SU-DHL-6 (cell line): ENCODE data around the gene HOXD11.

Experiments
- H2AFZ ChIP-seq: fragments of 200-600 bp; sonication (generic); 2 replicates; pipeline ENCODE4 v1.6.1; 2014; ENCODE audit warnings: low read depth, mild to moderate bottlenecking, moderate library complexity, mixed read lengths, antibody characterized with exemption, low read length; ENCODE audit not compliant: severe bottlenecking
- H3F3A ChIP-seq: fragments of 200-600 bp; shearing (Covaris generic); 2 replicates; pipeline ENCODE4 v1.6.0; 2016; ENCODE audit warnings: antibody characterized with exemption, mild to moderate bottlenecking; ENCODE audit not compliant: insufficient read depth
- H3K27ac ChIP-seq: fragments of 200-600 bp; sonication (generic); 2 replicates; pipeline ENCODE4 v1.5.1; 2016; ENCODE audit warnings: low read depth, mild to moderate bottlenecking, low read length, moderate library complexity, mixed read lengths
- H3K27me3 ChIP-seq: fragments of 200-600 bp; sonication (generic), shearing (Covaris generic); 2 replicates; pipeline ENCODE4 v1.6.0; 2014; ENCODE audit warnings: mild to moderate bottlenecking, low read length
- H3K36me3 ChIP-seq: fragments of 200-600 bp; sonication (generic); 2 replicates; pipeline ENCODE4 v1.6.1; 2014; ENCODE audit warnings: mild to moderate bottlenecking, low read length, mixed read lengths
- H3K4me2 ChIP-seq: fragments of 300-600, 200-600 bp; shearing (Covaris generic), sonication (generic); 2 replicates; pipeline ENCODE4 v1.6.0; 2014; ENCODE audit warnings: low read length, low read depth, mild to moderate bottlenecking; ENCODE audit not compliant: poor library complexity, severe bottlenecking
- H3K4me3 ChIP-seq: fragments of 200-600 bp; sonication (generic); 2 replicates; pipeline ENCODE4 v1.5.1; 2014; ENCODE audit warnings: antibody characterized with exemption, low read length, mild to moderate bottlenecking, mixed read lengths; ENCODE audit not compliant: insufficient read depth, poor library complexity, severe bottlenecking
- H3K79me2 ChIP-seq: fragments of 200-600 bp; sonication (generic); 2 replicates; pipeline ENCODE4 v1.6.1; 2014; ENCODE audit warnings: mild to moderate bottlenecking, low read length, moderate library complexity; ENCODE audit not compliant: insufficient read depth
- H3K9ac ChIP-seq: fragments of 200-600 bp; sonication (generic); 2 replicates; pipeline ENCODE4 v1.7.0; 2014; ENCODE audit warnings: mild to moderate bottlenecking, low read length
- H3K9me2 ChIP-seq: fragments of 200-600 bp; sonication (generic); replicated peaks from 2 replicates; pipeline ENCODE4 v1.6.1; 2014; ENCODE audit warnings: low read length; ENCODE audit not compliant: insufficient read depth
- H3K9me3 ChIP-seq: fragments of 200-600 bp; sonication (generic); 2 replicates; pipeline ENCODE4 v1.6.1; 2014; ENCODE audit warnings: low read length, mixed read lengths; ENCODE audit not compliant: insufficient read depth
- H4K20me1 ChIP-seq: fragments of 200-600 bp; sonication (generic); 2 replicates; pipeline ENCODE4 v1.6.1; 2014; ENCODE audit warnings: low read depth, mild to moderate bottlenecking, antibody characterized with exemption, low read length, moderate library complexity, mixed read lengths
- EZH2phosphoT487 ChIP-seq: fragments of 200-600 bp; sonication (generic), shearing (Covaris generic); conservative IDR thresholded peaks from 2 replicates; pipeline ENCODE4 v1.6.1; 2018; ENCODE audit warnings: mild to moderate bottlenecking, antibody characterized with exemption, low read length, moderate library complexity, mixed read lengths
- TF ChIP-seq, protein P1 (sequence below): fragments of 200-600 bp; sonication (generic); IDR thresholded peaks from one replicate; pipeline ENCODE4 v1.5.1; 2017; ENCODE audit warnings: antibody characterized with exemption, mild to moderate bottlenecking, low read length, moderate library complexity; ENCODE audit not compliant: insufficient read depth, poor library complexity, severe bottlenecking

HOXD11 gene

GRCh38 chr2:176146101-176146500 lies 39.0 kb downstream of the HOXD11 start:
- H2AFZ ChIP-seq, result no peak overlapping the region
- no peak overlapping the region for H3K4me3 ChIP-seq
- H3K27ac ChIP-seq, result no peak overlapping the region
- no peaks in the 10 kb centered on the region for H3F3A ChIP-seq
- H3K9me3 ChIP-seq, result no peaks in the 10 kb centered on the region
- H4K20me1 ChIP-seq, result no peaks in the 10 kb centered on the region
- no peaks in the 10 kb centered on the region for H3K9me2 ChIP-seq
- no peak overlapping the region for H3K9ac ChIP-seq
- no peak overlapping the region for H3K4me2 ChIP-seq
- TF ChIP-seq EZH2phosphoT487, result no peak
- TF ChIP-seq, protein P1, sequence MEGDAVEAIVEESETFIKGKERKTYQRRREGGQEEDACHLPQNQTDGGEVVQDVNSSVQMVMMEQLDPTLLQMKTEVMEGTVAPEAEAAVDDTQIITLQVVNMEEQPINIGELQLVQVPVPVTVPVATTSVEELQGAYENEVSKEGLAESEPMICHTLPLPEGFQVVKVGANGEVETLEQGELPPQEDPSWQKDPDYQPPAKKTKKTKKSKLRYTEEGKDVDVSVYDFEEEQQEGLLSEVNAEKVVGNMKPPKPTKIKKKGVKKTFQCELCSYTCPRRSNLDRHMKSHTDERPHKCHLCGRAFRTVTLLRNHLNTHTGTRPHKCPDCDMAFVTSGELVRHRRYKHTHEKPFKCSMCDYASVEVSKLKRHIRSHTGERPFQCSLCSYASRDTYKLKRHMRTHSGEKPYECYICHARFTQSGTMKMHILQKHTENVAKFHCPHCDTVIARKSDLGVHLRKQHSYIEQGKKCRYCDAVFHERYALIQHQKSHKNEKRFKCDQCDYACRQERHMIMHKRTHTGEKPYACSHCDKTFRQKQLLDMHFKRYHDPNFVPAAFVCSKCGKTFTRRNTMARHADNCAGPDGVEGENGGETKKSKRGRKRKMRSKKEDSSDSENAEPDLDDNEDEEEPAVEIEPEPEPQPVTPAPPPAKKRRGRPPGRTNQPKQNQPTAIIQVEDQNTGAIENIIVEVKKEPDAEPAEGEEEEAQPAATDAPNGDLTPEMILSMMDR, result no peak
- H3K27me3 ChIP-seq, result no peaks in the 10 kb centered on the region
- H3K79me2 ChIP-seq, result no peaks in the 10 kb centered on the region
- H3K36me3 ChIP-seq, result no peaks in the 10 kb centered on the region

- TF ChIP-seq, protein P1, result no peak
- no peak for TF ChIP-seq EZH2phosphoT487
Observed at GRCh38 chr2:176146645-176147044, 39.6 kb downstream of the HOXD11 start.

GRCh38 chr2:176147210-176147799 lies 40.2 kb downstream of the HOXD11 start:
- Histone ChIP-seq H3K9me3 (no peaks in the 10 kb centered on the region), H3K9me2 (no peaks in the 10 kb centered on the region), H3K27ac (no peak overlapping the region), H4K20me1 (no peaks in the 10 kb centered on the region), H3K79me2 (no peaks in the 10 kb centered on the region), H3K36me3 (no peaks in the 10 kb centered on the region), H3K4me3 (no peak overlapping the region), H3K9ac (no peak overlapping the region), H3F3A (no peaks in the 10 kb centered on the region), H3K4me2 (no peak overlapping the region), H2AFZ (no peak overlapping the region), H3K27me3 (no peaks in the 10 kb centered on the region)
- TF ChIP-seq, protein P1, result no peak
- no peak for TF ChIP-seq EZH2phosphoT487

More at GRCh38 chr2:176146645-176147044, 39.6 kb downstream of the HOXD11 start:
- Histone ChIP-seq H3F3A (no peaks in the 10 kb centered on the region), H3K79me2 (no peaks in the 10 kb centered on the region), H4K20me1 (no peaks in the 10 kb centered on the region), H3K27ac (no peak overlapping the region), H3K9me2 (no peaks in the 10 kb centered on the region), H3K4me2 (no peak overlapping the region), H3K27me3 (no peaks in the 10 kb centered on the region), H3K36me3 (no peaks in the 10 kb centered on the region), H3K9ac (no peak overlapping the region), H2AFZ (no peak overlapping the region), H3K9me3 (no peaks in the 10 kb centered on the region), H3K4me3 (no peak overlapping the region)
